ENCODE results near the gene GJB3.

The GJB3 gene

GRCh38 chr1:34779526-34779925 is 1.5 kb upstream of the GJB3 start:
- TF ChIP-seq TAF1 (IDR thresholded peaks at IDR 0.05; ENCODE audit: borderline replicate concordance, insufficient read depth, low read length) (no peak), SIN3A (IDR thresholded peaks at IDR 0.05; ENCODE audit: borderline replicate concordance, insufficient read depth, low read length) (no peak), REST (IDR thresholded peaks at IDR 0.05; ENCODE audit: insufficient read depth in 1 of 2, low read depth in 2 of 2, low read length in 2 of 2) (no peak), FOXP2 (optimal IDR thresholded peaks at IDR 0.05; ENCODE audit: borderline replicate concordance, extremely low read depth, extremely low read length, insufficient read depth) (no peak), POLR2AphosphoS5 (IDR thresholded peaks at IDR 0.05; ENCODE audit: low read depth, low read length) (no peak)

DNA sequence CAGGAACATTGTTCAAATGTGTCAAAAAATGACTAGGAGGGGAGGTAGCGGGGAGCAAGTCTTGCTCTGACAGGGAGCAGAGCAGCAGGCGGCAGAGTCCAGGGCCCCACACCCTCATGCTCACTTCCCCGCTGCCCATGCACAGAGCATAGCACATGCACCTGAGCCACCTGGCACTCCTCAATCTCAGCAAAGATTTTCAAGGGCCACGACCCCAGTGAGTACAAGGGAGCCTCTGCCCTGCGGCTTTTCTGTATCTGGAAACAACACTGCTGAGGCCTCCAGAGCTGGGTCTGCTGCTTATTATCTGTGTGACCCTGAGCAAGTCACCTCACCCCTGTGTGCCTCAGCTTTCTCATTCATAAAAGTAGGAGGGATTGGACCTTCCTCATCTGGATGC is 1.1 kb upstream of the GJB3 start:
- TF ChIP-seq REST (IDR thresholded peaks at IDR 0.05; ENCODE audit: insufficient read depth in 1 of 2, low read depth in 2 of 2, low read length in 2 of 2) (no peak), SIN3A (IDR thresholded peaks at IDR 0.05; ENCODE audit: borderline replicate concordance, insufficient read depth, low read length) (no peak), FOXP2 (optimal IDR thresholded peaks at IDR 0.05; ENCODE audit: borderline replicate concordance, extremely low read depth, extremely low read length, insufficient read depth) (no peak), TAF1 (IDR thresholded peaks at IDR 0.05; ENCODE audit: borderline replicate concordance, insufficient read depth, low read length) (no peak), POLR2AphosphoS5 (IDR thresholded peaks at IDR 0.05; ENCODE audit: low read depth, low read length) (no peak)

DNA sequence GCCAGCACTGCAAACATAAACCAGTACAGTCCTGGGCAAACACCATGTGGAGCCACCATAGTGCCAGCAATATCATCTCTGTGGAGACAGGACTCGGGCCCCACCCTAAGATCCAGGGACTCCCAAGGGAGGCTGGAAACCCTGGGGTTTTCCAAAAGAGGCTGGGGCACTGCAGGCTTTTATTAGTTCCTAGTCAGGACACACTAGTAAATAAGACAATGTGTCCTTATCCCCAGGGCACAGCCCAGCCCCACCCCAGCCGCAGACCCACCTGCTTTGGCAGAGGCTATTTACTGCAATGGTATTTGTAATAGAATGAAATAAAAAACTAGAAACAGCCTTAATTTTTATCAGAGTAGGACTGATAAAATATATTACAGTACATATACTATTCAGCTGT is 486 bp upstream of the GJB3 start:
- no peak for TF ChIP-seq TAF1 (IDR thresholded peaks at IDR 0.05; ENCODE audit: borderline replicate concordance, insufficient read depth, low read length)
- TF ChIP-seq SIN3A (IDR thresholded peaks at IDR 0.05; ENCODE audit: borderline replicate concordance, insufficient read depth, low read length) = no peak
- no peak for TF ChIP-seq FOXP2 (optimal IDR thresholded peaks at IDR 0.05; ENCODE audit: borderline replicate concordance, extremely low read depth, extremely low read length, insufficient read depth)
- TF ChIP-seq REST (IDR thresholded peaks at IDR 0.05; ENCODE audit: insufficient read depth in 1 of 2, low read depth in 2 of 2, low read length in 2 of 2) = no peak
- TF ChIP-seq POLR2AphosphoS5 (IDR thresholded peaks at IDR 0.05; ENCODE audit: low read depth, low read length) = no peak

DNA sequence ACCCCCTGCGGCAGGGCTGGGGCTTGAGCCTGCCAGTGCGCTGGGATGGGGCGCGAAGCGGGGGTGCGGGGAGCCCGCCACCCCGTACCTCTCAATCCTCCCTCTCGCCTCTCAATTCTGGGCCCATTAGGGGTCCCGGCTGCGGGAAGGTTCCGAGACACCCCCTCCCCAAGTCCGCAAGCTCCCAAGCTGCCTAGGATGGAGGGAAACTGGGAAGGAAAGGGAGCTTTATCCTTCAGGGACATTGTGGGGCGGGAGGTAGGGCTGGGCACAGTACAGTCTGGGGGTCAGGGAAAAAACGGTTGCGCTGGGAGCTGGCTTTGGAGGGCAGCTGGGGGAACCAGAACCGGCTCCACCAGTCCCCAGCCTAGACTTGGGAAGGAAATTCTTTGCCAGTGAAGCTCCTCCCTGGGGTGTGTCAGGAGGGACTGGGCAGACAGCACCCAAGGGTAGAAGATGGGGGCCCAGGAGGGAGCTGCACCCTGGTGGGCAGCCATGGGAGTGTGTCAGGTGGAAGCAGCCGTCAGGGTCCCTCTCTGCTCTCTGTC is 904 bp downstream of the GJB3 start:
- TF ChIP-seq FOXP2 (optimal IDR thresholded peaks at IDR 0.05; ENCODE audit: borderline replicate concordance, extremely low read depth, extremely low read length, insufficient read depth) (no peak), REST (IDR thresholded peaks at IDR 0.05; ENCODE audit: insufficient read depth in 1 of 2, low read depth in 2 of 2, low read length in 2 of 2) (no peak), POLR2AphosphoS5 (IDR thresholded peaks at IDR 0.05; ENCODE audit: low read depth, low read length) (no peak), TAF1 (IDR thresholded peaks at IDR 0.05; ENCODE audit: borderline replicate concordance, insufficient read depth, low read length) (no peak), SIN3A (IDR thresholded peaks at IDR 0.05; ENCODE audit: borderline replicate concordance, insufficient read depth, low read length) (no peak)

Data from PFSK-1 (cell line).